ENCODE data around the gene EML6.
"Not testable (repeated sequence)": the region's sequence is repeated elsewhere in the genome, so short reads cannot be mapped to it uniquely, and the experiment has no call there.

DNA sequence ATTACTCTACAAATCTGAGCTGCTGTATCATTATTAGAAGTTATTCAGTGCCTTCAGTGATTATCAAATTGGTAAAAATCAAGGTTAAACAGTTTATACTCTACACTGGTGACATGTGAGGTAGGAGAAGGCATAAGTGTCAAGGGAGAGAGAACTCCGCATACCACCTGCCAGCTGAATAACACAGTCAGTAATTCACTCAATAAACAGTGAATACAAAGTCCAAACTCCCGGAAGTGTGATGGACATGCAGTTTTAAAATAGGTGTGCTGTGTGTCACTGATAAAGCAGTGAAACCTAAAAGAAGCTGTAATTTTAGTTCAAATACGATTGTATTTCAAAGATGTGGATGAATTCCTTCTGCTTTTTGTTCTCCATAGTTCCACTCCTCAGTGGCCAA, 149.8 kb downstream of the EML6 start:
- not testable (repeated sequence) for TF ChIP-seq CTCF (IDR thresholded peaks at IDR 0.05; ENCODE audit: low read depth, low read length); EZH2phosphoT487 (IDR thresholded peaks at IDR 0.05; ENCODE audit: low read depth)
